Measurements from ENCODE around the gene USH1C.

DNA sequence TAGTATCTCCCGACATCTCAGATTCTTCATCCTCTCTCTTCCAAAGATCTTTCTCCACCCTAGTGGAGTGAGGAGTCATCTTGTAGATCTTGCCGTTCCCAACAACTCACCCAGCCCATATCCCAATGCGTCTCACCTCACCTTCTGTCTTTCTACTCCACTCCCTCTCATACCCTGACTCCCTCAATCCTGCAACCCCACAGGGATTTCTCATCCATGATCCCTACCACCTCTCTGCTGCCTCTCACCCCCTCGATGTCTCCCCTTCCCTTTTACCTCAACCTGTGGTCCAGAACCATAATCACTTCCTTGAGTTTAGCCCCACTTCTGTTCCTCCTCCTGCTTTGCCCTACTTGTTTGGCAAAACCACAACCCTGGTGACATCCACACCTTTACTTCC, 44.5 kb upstream of the USH1C start:
- TF ChIP-seq, protein P1, sequence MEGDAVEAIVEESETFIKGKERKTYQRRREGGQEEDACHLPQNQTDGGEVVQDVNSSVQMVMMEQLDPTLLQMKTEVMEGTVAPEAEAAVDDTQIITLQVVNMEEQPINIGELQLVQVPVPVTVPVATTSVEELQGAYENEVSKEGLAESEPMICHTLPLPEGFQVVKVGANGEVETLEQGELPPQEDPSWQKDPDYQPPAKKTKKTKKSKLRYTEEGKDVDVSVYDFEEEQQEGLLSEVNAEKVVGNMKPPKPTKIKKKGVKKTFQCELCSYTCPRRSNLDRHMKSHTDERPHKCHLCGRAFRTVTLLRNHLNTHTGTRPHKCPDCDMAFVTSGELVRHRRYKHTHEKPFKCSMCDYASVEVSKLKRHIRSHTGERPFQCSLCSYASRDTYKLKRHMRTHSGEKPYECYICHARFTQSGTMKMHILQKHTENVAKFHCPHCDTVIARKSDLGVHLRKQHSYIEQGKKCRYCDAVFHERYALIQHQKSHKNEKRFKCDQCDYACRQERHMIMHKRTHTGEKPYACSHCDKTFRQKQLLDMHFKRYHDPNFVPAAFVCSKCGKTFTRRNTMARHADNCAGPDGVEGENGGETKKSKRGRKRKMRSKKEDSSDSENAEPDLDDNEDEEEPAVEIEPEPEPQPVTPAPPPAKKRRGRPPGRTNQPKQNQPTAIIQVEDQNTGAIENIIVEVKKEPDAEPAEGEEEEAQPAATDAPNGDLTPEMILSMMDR (IDR thresholded peaks at IDR 0.05), result no peak
- TF ChIP-seq POLR2A (IDR thresholded peaks at IDR 0.05), result no peak
